ENCODE data around the gene PPP4R4. TPM values are rescaled to one million over a fixed set of nuclear protein-coding genes. Genes with fewer than 3 reads are reported as not detected.

PPP4R4 gene
- total RNA-seq, 2 donors from 2014 or later: 4.6 to 8.4 TPM

GRCh38 chr14:94317259-94317658, 143.1 kb downstream of the PPP4R4 start:
- no peak overlapping the region for H3K4me3 ChIP-seq (ENCODE audit: low read length)
- no peak overlapping the region for H3K9ac ChIP-seq (ENCODE audit: extremely low read depth, low read length, poor library complexity, severe bottlenecking)
- DNase-seq: no peak
- no peak for TF ChIP-seq CTCF (conservative IDR thresholded peaks at IDR 0.05)
- no peaks in the 10 kb centered on the region for H3K9me3 Mint-ChIP-seq
- no peaks in the 10 kb centered on the region for H3K4me1 Mint-ChIP-seq
- H3K4me3 Mint-ChIP-seq: no peak overlapping the region
- no peaks in the 10 kb centered on the region for H3K36me3 Mint-ChIP-seq (ENCODE audit: low read depth)
- WGBS, 2 experiments (ENCODE audit: insufficient coverage in 1 of 2, insufficient read length in 1 of 2): 66 to 83% methylated on average over 2 to 4 of the region's 4 CpGs
- no peaks in the 10 kb centered on the region for H3K4me1 ChIP-seq (ENCODE audit: control insufficient read depth, insufficient read depth, low read length)
- no peak overlapping the region for H3K27ac Mint-ChIP-seq
- no peaks in the 10 kb centered on the region for H3K9me3 ChIP-seq (ENCODE audit: control insufficient read depth, low read length)
- no peaks in the 10 kb centered on the region for H3K36me3 ChIP-seq (ENCODE audit: control insufficient read depth, insufficient read depth, low read length)
- peaks cover 4% of the 10 kb centered on the region for H3K27me3 Mint-ChIP-seq (ENCODE audit: insufficient read depth)
- no peaks in the 10 kb centered on the region for H3K27me3 ChIP-seq (ENCODE audit: control insufficient read depth, insufficient read depth, low read length, poor library complexity, severe bottlenecking)
- no peak overlapping the region for H3K27ac ChIP-seq (ENCODE audit: low read depth, low read length)

GRCh38 chr14:94320243-94320642, 146.1 kb downstream of the PPP4R4 start:
- 85% methylated on average over 5 of the region's 5 CpGs; no CpG with 5 or more reads in 1 of the 2 experiments for WGBS, 2 experiments (ENCODE audit: insufficient coverage in 1 of 2, insufficient read length in 1 of 2)
- Mint-ChIP-seq H3K27me3 (ENCODE audit: insufficient read depth) (peaks cover 5% of the 10 kb centered on the region), H3K27ac (no peak overlapping the region)

GRCh38 chr14:94321421-94322271, 147.5 kb downstream of the PPP4R4 start:
- DNase-seq: no peak
- no peak overlapping the region for H3K27ac ChIP-seq (ENCODE audit: low read depth, low read length)
- no peaks in the 10 kb centered on the region for H3K9me3 ChIP-seq (ENCODE audit: control insufficient read depth, low read length)
- H3K4me3 ChIP-seq (ENCODE audit: low read length): no peak overlapping the region
- H3K9ac ChIP-seq (ENCODE audit: extremely low read depth, low read length, poor library complexity, severe bottlenecking): no peak overlapping the region
- H3K4me1 Mint-ChIP-seq: peaks cover 11% of the 10 kb centered on the region
- peaks cover 5% of the 10 kb centered on the region for H3K27me3 Mint-ChIP-seq (ENCODE audit: insufficient read depth)
- no peaks in the 10 kb centered on the region for H3K27me3 ChIP-seq (ENCODE audit: control insufficient read depth, insufficient read depth, low read length, poor library complexity, severe bottlenecking)
- no peak for TF ChIP-seq CTCF (conservative IDR thresholded peaks at IDR 0.05)
- H3K27ac Mint-ChIP-seq: no peak overlapping the region
- WGBS, 2 experiments (ENCODE audit: insufficient coverage in 1 of 2, insufficient read length in 1 of 2): 72 to 85% methylated on average over 2 to 5 of the region's 5 CpGs
- H3K36me3 Mint-ChIP-seq (ENCODE audit: low read depth): no peaks in the 10 kb centered on the region
- H3K4me3 Mint-ChIP-seq: no peak overlapping the region
- no peaks in the 10 kb centered on the region for H3K36me3 ChIP-seq (ENCODE audit: control insufficient read depth, insufficient read depth, low read length)
- H3K9me3 Mint-ChIP-seq: peaks cover 4% of the 10 kb centered on the region
- no peaks in the 10 kb centered on the region for H3K4me1 ChIP-seq (ENCODE audit: control insufficient read depth, insufficient read depth, low read length)

More at GRCh38 chr14:94320243-94320642, 146.1 kb downstream of the PPP4R4 start:
- H3K36me3 Mint-ChIP-seq (ENCODE audit: low read depth): no peaks in the 10 kb centered on the region
- peaks cover 11% of the 10 kb centered on the region for H3K4me1 Mint-ChIP-seq
- H3K27ac ChIP-seq (ENCODE audit: low read depth, low read length): no peak overlapping the region
- no peak overlapping the region for H3K9ac ChIP-seq (ENCODE audit: extremely low read depth, low read length, poor library complexity, severe bottlenecking)
- H3K27me3 ChIP-seq (ENCODE audit: control insufficient read depth, insufficient read depth, low read length, poor library complexity, severe bottlenecking): no peaks in the 10 kb centered on the region
- H3K4me1 ChIP-seq (ENCODE audit: control insufficient read depth, insufficient read depth, low read length): no peaks in the 10 kb centered on the region
- no peak overlapping the region for H3K4me3 Mint-ChIP-seq
- no peaks in the 10 kb centered on the region for H3K9me3 ChIP-seq (ENCODE audit: control insufficient read depth, low read length)
- H3K9me3 Mint-ChIP-seq: no peaks in the 10 kb centered on the region
- no peak overlapping the region for H3K4me3 ChIP-seq (ENCODE audit: low read length)
- H3K36me3 ChIP-seq (ENCODE audit: control insufficient read depth, insufficient read depth, low read length): no peaks in the 10 kb centered on the region
- DNase-seq: no peak
- TF ChIP-seq CTCF (conservative IDR thresholded peaks at IDR 0.05): no peak

All from endodermal cell (in vitro differentiated cells).